ENCODE measurements around the gene TOB1. TPM values are rescaled to one million over a fixed set of nuclear protein-coding genes. Genes with fewer than 3 reads are reported as not detected.

TOB1 gene
- total RNA-seq, 1 experiment from 2014 or later, result 86.0 TPM

DNA sequence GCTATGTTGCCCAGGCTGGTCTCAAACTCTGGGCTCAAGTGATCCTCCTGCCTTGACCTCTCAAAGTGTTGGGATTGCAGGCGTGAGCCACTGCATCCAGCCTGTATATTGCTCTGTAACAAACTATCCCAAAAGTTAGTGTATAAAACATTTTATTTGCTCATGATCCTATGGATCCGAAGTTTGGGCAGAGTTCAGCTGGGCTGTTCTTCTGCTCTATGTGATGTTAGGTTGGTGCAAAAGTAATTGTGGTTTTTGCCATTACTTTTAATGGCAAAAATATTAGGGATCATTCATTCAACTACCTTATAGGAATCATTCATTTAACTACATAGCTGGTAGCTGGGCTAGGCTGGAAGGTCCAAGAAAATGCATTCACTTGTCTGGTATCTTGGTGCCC, 43.6 kb downstream of the TOB1 start:
- peaks cover 13 to 23% of the 10 kb centered on the region in 2 experiments for H3K4me1 ChIP-seq (ENCODE audit: control insufficient read depth in 1 of 2, insufficient read depth in 2 of 2, low read length in 2 of 2)
- no TSS peak for BruUV-seq (replicated peaks)
- intact Hi-C loops (cut with micrococcal nuclease), result no loop called here
- no peak overlapping the region for H3K27ac ChIP-seq (ENCODE audit: low read depth, low read length)
- DNase-seq (ENCODE audit: low read depth, low spot score), result no peak
- no peak overlapping the region for H3K4me2 ChIP-seq (ENCODE audit: low read length)
- no peaks in the 10 kb centered on the region for H4K20me1 ChIP-seq (ENCODE audit: insufficient read depth)
- TF ChIP-seq CEBPB (IDR thresholded peaks at IDR 0.05; ENCODE audit: low read depth) (no peak), EGR1 (IDR thresholded peaks at IDR 0.05; ENCODE audit: low read depth) (no peak), ZFX (IDR thresholded peaks at IDR 0.05) (no peak), YY1 (IDR thresholded peaks at IDR 0.05; ENCODE audit: extremely low read depth, insufficient replicate concordance, low read depth, low read length) (no peak), POLR2A (IDR thresholded peaks at IDR 0.05; ENCODE audit: borderline replicate concordance, extremely low read depth, insufficient read depth, insufficient read length) (no peak), FOSL1 (IDR thresholded peaks at IDR 0.05; ENCODE audit: low read depth) (no peak), JUND (IDR thresholded peaks at IDR 0.05) (no peak), EZH2 (IDR thresholded peaks at IDR 0.05) (no peak), ZBTB33 (IDR thresholded peaks at IDR 0.05; ENCODE audit: extremely low read depth, insufficient replicate concordance, low read length) (no peak), TCF7L2 (IDR thresholded peaks at IDR 0.05; ENCODE audit: borderline replicate concordance, extremely low read depth, insufficient read depth, insufficient read length) (no peak), ZNF274 (IDR thresholded peaks at IDR 0.05; ENCODE audit: low read depth, low read length) (no peak)
- TF ChIP-seq, protein P1, sequence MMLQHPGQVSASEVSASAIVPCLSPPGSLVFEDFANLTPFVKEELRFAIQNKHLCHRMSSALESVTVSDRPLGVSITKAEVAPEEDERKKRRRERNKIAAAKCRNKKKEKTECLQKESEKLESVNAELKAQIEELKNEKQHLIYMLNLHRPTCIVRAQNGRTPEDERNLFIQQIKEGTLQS (IDR thresholded peaks at IDR 0.05), result no peak
- ATAC-seq, result no peak
- no peaks in the 10 kb centered on the region for H3K9me3 ChIP-seq (ENCODE audit: control insufficient read depth in 1 of 2, insufficient read depth in 1 of 2, low read depth in 1 of 2, low read length in 2 of 2)
- H3K9me2 ChIP-seq (ENCODE audit: insufficient read depth), result no peaks in the 10 kb centered on the region
- CTCF ChIA-PET, result no interaction called here
- H3K9ac ChIP-seq (ENCODE audit: low read length), result no peak overlapping the region
- POLR2A ChIA-PET, result no interaction called here
- RAD21 ChIA-PET (ENCODE audit: low non-redundant PET in 1 of 2, low total read pairs in 2 of 2, uncharacterized antibody in 2 of 2, unreplicated experiment in 2 of 2), result no interaction called here
- no peaks in the 10 kb centered on the region for H3K36me3 ChIP-seq (ENCODE audit: control insufficient read depth in 1 of 2, insufficient read depth in 2 of 2, low read length in 2 of 2)
- H3K27me3 ChIP-seq (ENCODE audit: insufficient read depth, low read length), result no peaks in the 10 kb centered on the region
- H3K79me2 ChIP-seq (ENCODE audit: insufficient read depth, low read length), result no peaks in the 10 kb centered on the region
- no peak overlapping the region for H3K4me3 ChIP-seq (replicated peaks in 1 of 2; ENCODE audit: low read depth in 1 of 2, low read length in 2 of 2)
- no peak overlapping the region for H2AFZ ChIP-seq (ENCODE audit: low read depth, low read length, poor library complexity, severe bottlenecking)
